Measurements from ENCODE around the gene TESPA1. TPM values are rescaled to one million over a fixed set of nuclear protein-coding genes. Genes with fewer than 3 reads are reported as not detected.

Gene TESPA1
- total and polyA plus RNA-seq, 2 of the 8 experiments (the other 6 are each of a cell fraction or from before 2014, with no cell fraction given) = not detected

DNA sequence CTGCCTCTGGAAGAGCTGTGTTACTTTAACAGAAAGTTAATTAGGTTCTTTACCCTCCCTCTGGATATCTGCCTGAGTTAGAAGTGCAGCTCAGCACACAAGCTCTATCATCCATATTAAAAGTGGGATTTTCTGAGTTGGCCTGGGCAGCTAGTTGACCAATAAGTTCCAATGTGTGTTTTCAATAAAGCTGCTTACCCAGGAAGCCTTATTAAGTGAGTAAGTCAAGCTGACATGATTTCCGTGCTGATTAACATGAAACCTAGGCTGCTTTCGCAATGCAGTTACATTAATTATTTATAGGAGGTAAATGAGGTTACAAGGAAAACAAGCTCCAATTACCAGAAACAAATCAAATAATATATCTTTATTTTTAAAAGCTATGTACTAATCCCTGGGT, 40.0 kb upstream of the TESPA1 start:
- no peaks in the 10 kb centered on the region for H3K27me3 ChIP-seq (replicated peaks in 1 of 4; ENCODE audit: control insufficient read depth in 3 of 4, extremely low read depth in 1 of 4, insufficient read depth in 3 of 4, low read length in 3 of 4)
- H3K18ac ChIP-seq (ENCODE audit: extremely low read depth, low read length) = no peak overlapping the region
- H4K5ac ChIP-seq (ENCODE audit: insufficient read length, low read depth, low read length) = no peak overlapping the region
- no peak overlapping the region for H3K23ac ChIP-seq (ENCODE audit: insufficient read length)
- 81% methylated on average over 2 of the region's 2 CpGs; no CpG with 5 or more reads in 1 of the 2 experiments for WGBS, 2 experiments (ENCODE audit: extremely low coverage in 1 of 2, insufficient coverage in 1 of 2, insufficient read length in 1 of 2, insufficient replicate concordance in 2 of 2, low coverage in 1 of 2, low lambda C conversion rate in 2 of 2, missing lambda C conversion rate in 1 of 2)
- no peaks in the 10 kb centered on the region for H3K36me3 ChIP-seq (ENCODE audit: control insufficient read depth in 2 of 4, insufficient read depth in 4 of 4, low read length in 3 of 4)
- DNase-seq (ENCODE audit: low read depth in 1 of 2, low spot score in 2 of 2) (no peak), FAIRE-seq (no peak)
- no peak overlapping the region for H2AK5ac ChIP-seq (ENCODE audit: low read depth, low read length)
- H3K14ac ChIP-seq (ENCODE audit: insufficient read length) = no peak overlapping the region
- no peaks in the 10 kb centered on the region for H3K23me2 ChIP-seq (ENCODE audit: low read depth, low read length)
- H2BK20ac ChIP-seq (ENCODE audit: low read length) = no peak overlapping the region
- TF ChIP-seq SIRT6 (IDR thresholded peaks at IDR 0.05; ENCODE audit: low read length) (no peak), SRF (IDR thresholded peaks at IDR 0.05; ENCODE audit: low read depth, low read length) (no peak), JUND (IDR thresholded peaks at IDR 0.05; ENCODE audit: low read length) (no peak), MAFK (IDR thresholded peaks at IDR 0.05; ENCODE audit: low read depth, low read length) (no peak), RNF2 (IDR thresholded peaks at IDR 0.05; ENCODE audit: borderline replicate concordance, low read depth, low read length, missing control alignments, poor library complexity, severe bottlenecking) (no peak), CHD1 (IDR thresholded peaks at IDR 0.05; ENCODE audit: low read depth, low read length) (no peak), ZNF274 (IDR thresholded peaks at IDR 0.05; ENCODE audit: borderline replicate concordance, extremely low read depth, low read length) (no peak), TEAD4 (IDR thresholded peaks at IDR 0.05; ENCODE audit: low read depth, low read length) (no peak)
- TF ChIP-seq, protein P1, sequence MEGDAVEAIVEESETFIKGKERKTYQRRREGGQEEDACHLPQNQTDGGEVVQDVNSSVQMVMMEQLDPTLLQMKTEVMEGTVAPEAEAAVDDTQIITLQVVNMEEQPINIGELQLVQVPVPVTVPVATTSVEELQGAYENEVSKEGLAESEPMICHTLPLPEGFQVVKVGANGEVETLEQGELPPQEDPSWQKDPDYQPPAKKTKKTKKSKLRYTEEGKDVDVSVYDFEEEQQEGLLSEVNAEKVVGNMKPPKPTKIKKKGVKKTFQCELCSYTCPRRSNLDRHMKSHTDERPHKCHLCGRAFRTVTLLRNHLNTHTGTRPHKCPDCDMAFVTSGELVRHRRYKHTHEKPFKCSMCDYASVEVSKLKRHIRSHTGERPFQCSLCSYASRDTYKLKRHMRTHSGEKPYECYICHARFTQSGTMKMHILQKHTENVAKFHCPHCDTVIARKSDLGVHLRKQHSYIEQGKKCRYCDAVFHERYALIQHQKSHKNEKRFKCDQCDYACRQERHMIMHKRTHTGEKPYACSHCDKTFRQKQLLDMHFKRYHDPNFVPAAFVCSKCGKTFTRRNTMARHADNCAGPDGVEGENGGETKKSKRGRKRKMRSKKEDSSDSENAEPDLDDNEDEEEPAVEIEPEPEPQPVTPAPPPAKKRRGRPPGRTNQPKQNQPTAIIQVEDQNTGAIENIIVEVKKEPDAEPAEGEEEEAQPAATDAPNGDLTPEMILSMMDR (IDR thresholded peaks at IDR 0.05; ENCODE audit: control extremely low read depth in 1 of 3, insufficient read depth in 1 of 3, low read depth in 1 of 3, low read length in 3 of 3) = no peak
- H2AFZ ChIP-seq (ENCODE audit: low read length) = no peak overlapping the region
- no peak overlapping the region for H3K4ac ChIP-seq (replicated peaks; ENCODE audit: insufficient read length, low read depth, low read length)
- no peak overlapping the region for H4K8ac ChIP-seq (ENCODE audit: extremely low read depth, insufficient read depth, low read length)
- no peaks in the 10 kb centered on the region for H3K79me2 ChIP-seq (ENCODE audit: control insufficient read depth in 1 of 2, insufficient read depth in 2 of 2, low read length in 2 of 2)
- H3K4me1 ChIP-seq (replicated peaks in 1 of 4; ENCODE audit: control insufficient read depth in 3 of 4, insufficient read depth in 4 of 4, low read length in 3 of 4) = no peaks in the 10 kb centered on the region
- H3K56ac ChIP-seq (replicated peaks; ENCODE audit: insufficient read length, low read depth, low read length) = no peak overlapping the region
- peaks cover 0 to 2% of the 10 kb centered on the region in 2 experiments for H4K20me1 ChIP-seq (replicated peaks in 1 of 2; ENCODE audit: control insufficient read depth in 1 of 2, insufficient read depth in 2 of 2, low read length in 2 of 2)
- no peak overlapping the region for H2BK15ac ChIP-seq (ENCODE audit: low read length)
- no peak overlapping the region for H3K4me3 ChIP-seq (ENCODE audit: extremely low read depth in 1 of 4, insufficient read depth in 2 of 4, low read depth in 3 of 4, low read length in 4 of 4)
- no peaks in the 10 kb centered on the region for H3K79me1 ChIP-seq (ENCODE audit: low read depth, low read length)
- no peak overlapping the region for H3K27ac ChIP-seq (ENCODE audit: low read depth, low read length)
- no peak overlapping the region for H3K4me2 ChIP-seq (ENCODE audit: insufficient read depth in 1 of 2, low read depth in 2 of 2, low read length in 2 of 2)
- no peak overlapping the region for H2BK120ac ChIP-seq (replicated peaks; ENCODE audit: low read depth, low read length)
- no peaks in the 10 kb centered on the region for H3K9me3 ChIP-seq (ENCODE audit: insufficient read depth in 2 of 2, low read depth in 1 of 2, low read length in 1 of 2)
- no peak overlapping the region for H3K9ac ChIP-seq (replicated peaks in 1 of 4; ENCODE audit: extremely low read depth in 1 of 4, low read depth in 3 of 4, low read length in 3 of 4)
- no peak overlapping the region for H2BK12ac ChIP-seq (ENCODE audit: low read depth, low read length)
- H2BK5ac ChIP-seq (ENCODE audit: low read depth, low read length) = no peak overlapping the region
- POLR2A ChIA-PET (ENCODE audit: partially characterized antibody) = interaction anchor here (1.0 to 1.4 kb wide), 2 partner anchors 9 to 17 kb away, joined by 3 to 4 read pairs; no protein-coding TSS in a partner anchor
- H4K91ac ChIP-seq (replicated peaks; ENCODE audit: insufficient read length, low read length) = no peak overlapping the region
- CTCF ChIA-PET (ENCODE audit: partially characterized antibody) = interaction anchor here (0.8 to 1.8 kb wide), 3 partner anchors 14 to 48 kb away, joined by 3 to 8 read pairs (median 3); no protein-coding TSS in a partner anchor
